ENCODE data around the gene BCAR3.

BCAR3 gene

DNA sequence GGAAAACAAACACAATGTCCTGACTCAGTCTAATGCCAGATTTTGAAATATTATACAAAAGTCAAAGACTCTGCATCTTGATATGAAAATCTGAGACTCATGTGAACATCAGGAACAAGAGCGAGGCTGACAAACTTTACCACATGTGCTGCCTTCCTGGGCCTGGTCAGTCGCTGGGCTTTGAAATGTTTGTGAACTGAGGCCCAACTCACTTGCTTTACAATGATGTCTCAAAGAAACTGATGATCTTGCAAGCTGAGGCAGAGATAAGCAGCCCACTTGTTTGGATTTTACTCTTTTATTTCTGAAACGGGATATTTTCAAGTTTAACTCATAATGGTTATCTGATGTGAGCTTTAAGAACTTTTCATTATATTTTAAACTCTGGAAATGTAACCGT, 2.1 kb downstream of the BCAR3 start:
- H3K36me3 ChIP-seq (ENCODE audit: control insufficient read depth in 1 of 2, insufficient read depth in 2 of 2, low read depth in 1 of 2, low read length in 2 of 2), result peaks cover 14 to 34% of the 10 kb centered on the region in 2 experiments
- H2BK15ac ChIP-seq (ENCODE audit: low read depth, poor library complexity, severe bottlenecking), result no peak overlapping the region
- H3K27ac ChIP-seq (ENCODE audit: low read length, poor library complexity, severe bottlenecking), result peak overlapping the region; percentile 22
- no peak overlapping the region for H2BK120ac ChIP-seq (ENCODE audit: low read depth, low read length)
- peaks cover 25% of the 10 kb centered on the region for H3K4me1 ChIP-seq (ENCODE audit: control insufficient read depth, insufficient read depth, low read depth, low read length)
- no peak overlapping the region for H3K23ac ChIP-seq (ENCODE audit: low read length in 2 of 2)
- no peak overlapping the region for H2AK5ac ChIP-seq (ENCODE audit: low read length, severe bottlenecking)
- H3K4me3 ChIP-seq (ENCODE audit: insufficient read depth in 1 of 2, low read depth in 1 of 2, low read length in 2 of 2), result peak overlapping the region in 1 of 2 experiments; percentile 93
- peak; percentile 63 for DNase-seq
- H2AFZ ChIP-seq (ENCODE audit: low read depth, low read length), result no peak overlapping the region
- H4K91ac ChIP-seq (ENCODE audit: low read length), result no peak overlapping the region
- peak overlapping the region in 1 of 2 experiments; percentile 50 for H2BK12ac ChIP-seq (ENCODE audit: low read length in 2 of 2)
- no peak overlapping the region for H3K4ac ChIP-seq (ENCODE audit: low read depth in 1 of 2, low read length in 2 of 2)
- 21% methylated on average over 2 of the region's 4 CpGs for WGBS
- H3K4me2 ChIP-seq (ENCODE audit: low read length, poor library complexity, severe bottlenecking), result peak overlapping the region; percentile 30
- no peaks in the 10 kb centered on the region for H3K9me3 ChIP-seq (ENCODE audit: control insufficient read depth, low read length)
- peak overlapping the region; percentile 90 for H3K9ac ChIP-seq (ENCODE audit: low read length)
- no peaks in the 10 kb centered on the region for H3K79me1 ChIP-seq (replicated peaks; ENCODE audit: low read length, poor library complexity, severe bottlenecking)
- no peak overlapping the region for H4K8ac ChIP-seq (ENCODE audit: low read length)
- H2BK5ac ChIP-seq (ENCODE audit: low read depth, low read length, poor library complexity, severe bottlenecking), result no peak overlapping the region
- H3K27me3 ChIP-seq (ENCODE audit: control insufficient read depth in 1 of 2, insufficient read depth in 1 of 2, low read length in 2 of 2), result no peaks in the 10 kb centered on the region
- no peak overlapping the region for H3K14ac ChIP-seq (ENCODE audit: low read length in 2 of 2)
- H3K18ac ChIP-seq (ENCODE audit: low read depth in 1 of 2, low read length in 2 of 2), result peak overlapping the region in 1 of 2 experiments; percentile 37

- Histone ChIP-seq H4K91ac (ENCODE audit: low read length) (no peak overlapping the region), H2AFZ (ENCODE audit: low read depth, low read length) (no peak overlapping the region), H2BK12ac (ENCODE audit: low read length in 2 of 2) (peak overlapping the region in 1 of 2 experiments; percentile 67), H2AK5ac (ENCODE audit: low read length, severe bottlenecking) (no peak overlapping the region), H4K8ac (ENCODE audit: low read length) (no peak overlapping the region), H2BK15ac (ENCODE audit: low read depth, poor library complexity, severe bottlenecking) (no peak overlapping the region), H3K18ac (ENCODE audit: low read depth in 1 of 2, low read length in 2 of 2) (peak overlapping the region in 1 of 2 experiments; percentile 37), H3K79me1 (replicated peaks; ENCODE audit: low read length, poor library complexity, severe bottlenecking) (no peaks in the 10 kb centered on the region), H3K27me3 (ENCODE audit: control insufficient read depth in 1 of 2, insufficient read depth in 1 of 2, low read length in 2 of 2) (no peaks in the 10 kb centered on the region), H3K4me3 (ENCODE audit: insufficient read depth in 1 of 2, low read depth in 1 of 2, low read length in 2 of 2) (peak overlapping the region in 1 of 2 experiments; percentile 93), H3K27ac (ENCODE audit: low read length, poor library complexity, severe bottlenecking) (no peak overlapping the region), H3K9ac (ENCODE audit: low read length) (peak overlapping the region; percentile 90), H3K4me1 (ENCODE audit: control insufficient read depth, insufficient read depth, low read depth, low read length) (peaks cover 28% of the 10 kb centered on the region), H2BK120ac (ENCODE audit: low read depth, low read length) (no peak overlapping the region), H3K4me2 (ENCODE audit: low read length, poor library complexity, severe bottlenecking) (peak overlapping the region; percentile 30), H2BK5ac (ENCODE audit: low read depth, low read length, poor library complexity, severe bottlenecking) (no peak overlapping the region), H3K14ac (ENCODE audit: low read length in 2 of 2) (no peak overlapping the region), H3K9me3 (ENCODE audit: control insufficient read depth, low read length) (no peaks in the 10 kb centered on the region), H3K4ac (ENCODE audit: low read depth in 1 of 2, low read length in 2 of 2) (no peak overlapping the region), H3K36me3 (ENCODE audit: control insufficient read depth in 1 of 2, insufficient read depth in 2 of 2, low read depth in 1 of 2, low read length in 2 of 2) (peaks cover 17 to 39% of the 10 kb centered on the region in 2 experiments), H3K23ac (ENCODE audit: low read length in 2 of 2) (no peak overlapping the region)
- WGBS, result 25% methylated on average over 3 of the region's 4 CpGs
- DNase-seq, result peak; percentile 55
These were observed 2.6 kb downstream of the BCAR3 start for GRCh38 chr1:93678946-93679480.

DNA sequence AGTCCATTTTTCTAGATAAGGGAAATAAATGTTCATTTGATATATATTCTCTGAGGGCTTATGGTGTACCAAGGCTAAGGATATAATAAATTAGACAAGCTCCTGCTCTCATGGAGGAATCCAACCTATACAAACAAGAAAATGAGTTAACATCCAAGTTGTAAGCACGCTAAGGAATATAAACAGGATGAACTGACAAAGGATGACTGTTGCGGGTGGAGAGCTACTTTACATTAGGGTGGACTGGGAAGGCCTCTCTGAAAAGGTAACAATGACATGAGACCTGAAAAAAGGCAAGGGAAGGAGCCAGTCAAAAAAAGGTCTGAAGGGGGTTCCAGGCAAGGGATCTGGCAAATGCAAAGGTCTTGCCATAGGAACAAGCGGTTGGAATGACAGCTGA, 3.1 kb downstream of the BCAR3 start:
- Histone ChIP-seq H3K4ac (ENCODE audit: low read depth in 1 of 2, low read length in 2 of 2) (no peak overlapping the region), H3K9ac (ENCODE audit: low read length) (no peak overlapping the region), H3K18ac (ENCODE audit: low read depth in 1 of 2, low read length in 2 of 2) (no peak overlapping the region), H3K4me2 (ENCODE audit: low read length, poor library complexity, severe bottlenecking) (no peak overlapping the region), H4K91ac (ENCODE audit: low read length) (no peak overlapping the region), H3K79me1 (replicated peaks; ENCODE audit: low read length, poor library complexity, severe bottlenecking) (no peaks in the 10 kb centered on the region), H2BK120ac (ENCODE audit: low read depth, low read length) (no peak overlapping the region), H3K27me3 (ENCODE audit: control insufficient read depth in 1 of 2, insufficient read depth in 1 of 2, low read length in 2 of 2) (no peaks in the 10 kb centered on the region), H3K4me3 (ENCODE audit: insufficient read depth in 1 of 2, low read depth in 1 of 2, low read length in 2 of 2) (peak overlapping the region in 1 of 2 experiments; percentile 26), H3K9me3 (ENCODE audit: control insufficient read depth, low read length) (no peaks in the 10 kb centered on the region), H2AFZ (ENCODE audit: low read depth, low read length) (no peak overlapping the region), H4K8ac (ENCODE audit: low read length) (no peak overlapping the region), H2BK5ac (ENCODE audit: low read depth, low read length, poor library complexity, severe bottlenecking) (no peak overlapping the region), H3K27ac (ENCODE audit: low read length, poor library complexity, severe bottlenecking) (no peak overlapping the region), H3K4me1 (ENCODE audit: control insufficient read depth, insufficient read depth, low read depth, low read length) (peaks cover 28% of the 10 kb centered on the region), H2AK5ac (ENCODE audit: low read length, severe bottlenecking) (peak overlapping the region; percentile 27), H3K14ac (ENCODE audit: low read length in 2 of 2) (no peak overlapping the region), H3K23ac (ENCODE audit: low read length in 2 of 2) (no peak overlapping the region), H2BK15ac (ENCODE audit: low read depth, poor library complexity, severe bottlenecking) (no peak overlapping the region), H2BK12ac (ENCODE audit: low read length in 2 of 2) (no peak overlapping the region), H3K36me3 (ENCODE audit: control insufficient read depth in 1 of 2, insufficient read depth in 2 of 2, low read depth in 1 of 2, low read length in 2 of 2) (peaks cover 17 to 45% of the 10 kb centered on the region in 2 experiments)
- peak; percentile 70 for DNase-seq
- WGBS, result 12% methylated on average over 2 of the region's 3 CpGs

DNA sequence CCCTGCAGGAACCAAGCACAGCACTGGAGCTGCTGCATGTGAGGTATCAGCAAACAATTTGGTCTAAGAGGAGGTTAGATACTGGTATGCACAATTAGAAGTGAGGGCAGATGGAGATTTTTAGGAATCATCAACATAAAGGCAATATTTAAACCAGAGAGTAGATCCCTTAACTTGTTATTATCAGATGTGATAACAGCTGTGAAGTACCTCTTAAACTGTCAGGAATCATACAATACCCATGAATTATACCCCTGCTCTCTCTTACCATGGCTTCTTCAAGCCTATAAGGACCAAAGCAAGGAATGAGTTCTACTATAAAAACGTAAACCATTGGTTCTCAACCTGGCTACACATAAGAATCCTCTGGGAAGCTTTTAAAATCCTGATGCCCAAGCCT, 3.9 kb downstream of the BCAR3 start:
- no peak overlapping the region for H3K9ac ChIP-seq (ENCODE audit: low read length)
- H2BK5ac ChIP-seq (ENCODE audit: low read depth, low read length, poor library complexity, severe bottlenecking), result no peak overlapping the region
- peak overlapping the region in 1 of 2 experiments; percentile 61 for H3K18ac ChIP-seq (ENCODE audit: low read depth in 1 of 2, low read length in 2 of 2)
- H3K79me1 ChIP-seq (replicated peaks; ENCODE audit: low read length, poor library complexity, severe bottlenecking), result peaks cover 1% of the 10 kb centered on the region
- H3K4me2 ChIP-seq (ENCODE audit: low read length, poor library complexity, severe bottlenecking), result peak overlapping the region; percentile 4
- H3K36me3 ChIP-seq (ENCODE audit: control insufficient read depth in 1 of 2, insufficient read depth in 2 of 2, low read depth in 1 of 2, low read length in 2 of 2), result peaks cover 17 to 52% of the 10 kb centered on the region in 2 experiments
- no peak overlapping the region for H3K4me3 ChIP-seq (ENCODE audit: insufficient read depth in 1 of 2, low read depth in 1 of 2, low read length in 2 of 2)
- H3K23ac ChIP-seq (ENCODE audit: low read length in 2 of 2), result no peak overlapping the region
- WGBS, result 71% methylated on average over 1 of the region's 1 CpG
- H4K8ac ChIP-seq (ENCODE audit: low read length), result no peak overlapping the region
- peak overlapping the region; percentile 92 to 95 for H2BK12ac ChIP-seq (ENCODE audit: low read length in 2 of 2)
- no peak for DNase-seq
- no peak overlapping the region for H3K27ac ChIP-seq (ENCODE audit: low read length, poor library complexity, severe bottlenecking)
- H2BK120ac ChIP-seq (ENCODE audit: low read depth, low read length), result no peak overlapping the region
- no peak overlapping the region for H3K14ac ChIP-seq (ENCODE audit: low read length in 2 of 2)
- H3K4me1 ChIP-seq (ENCODE audit: control insufficient read depth, insufficient read depth, low read depth, low read length), result peaks cover 28% of the 10 kb centered on the region
- H2AK5ac ChIP-seq (ENCODE audit: low read length, severe bottlenecking), result no peak overlapping the region
- H3K9me3 ChIP-seq (ENCODE audit: control insufficient read depth, low read length), result no peaks in the 10 kb centered on the region
- H2AFZ ChIP-seq (ENCODE audit: low read depth, low read length), result no peak overlapping the region
- no peak overlapping the region for H4K91ac ChIP-seq (ENCODE audit: low read length)
- H3K27me3 ChIP-seq (ENCODE audit: control insufficient read depth in 1 of 2, insufficient read depth in 1 of 2, low read length in 2 of 2), result no peaks in the 10 kb centered on the region
- H2BK15ac ChIP-seq (ENCODE audit: low read depth, poor library complexity, severe bottlenecking), result no peak overlapping the region
- H3K4ac ChIP-seq (ENCODE audit: low read depth in 1 of 2, low read length in 2 of 2), result peak overlapping the region in 1 of 2 experiments; percentile 76

All from mesenchymal stem cell (in vitro differentiated cells and primary cell).